WTC11 (cell line): ENCODE data around the gene SMURF1.

ENCODE experiments used
- ATF6 ChIP-seq: sonication (generic); formaldehyde crosslinking; IDR thresholded peaks from 2 replicates; pipeline ENCODE4 v1.8.1; 2023; ENCODE audit warnings: mild to moderate bottlenecking, missing genetic modification reagents
- CTCF ChIP-seq: fragments of 200-600 bp; IDR thresholded peaks from 2 replicates; pipeline ENCODE4 v1.8.0; 2022; ENCODE audit warnings: antibody characterized with exemption
- E2F1 ChIP-seq: sonication (generic); formaldehyde crosslinking; IDR thresholded peaks from 2 replicates; pipeline ENCODE4 v1.8.0; 2022; ENCODE audit warnings: mild to moderate bottlenecking, missing genetic modification reagents
- E2F4 ChIP-seq: sonication (generic); formaldehyde crosslinking; IDR thresholded peaks from 2 replicates; pipeline ENCODE4 v1.8.1; 2022; ENCODE audit warnings: low read depth, mild to moderate bottlenecking, moderate library complexity, missing genetic modification reagents, borderline replicate concordance
- ETV6 ChIP-seq: sonication (generic); formaldehyde crosslinking; IDR thresholded peaks from 2 replicates; pipeline ENCODE4 v1.8.1; 2022; ENCODE audit warnings: mild to moderate bottlenecking, missing genetic modification reagents
- IRF2 ChIP-seq: sonication (generic); formaldehyde crosslinking; IDR thresholded peaks from 2 replicates; pipeline ENCODE4 v1.8.0; 2022; ENCODE audit warnings: low read depth, missing genetic modification reagents, borderline replicate concordance
- JUN ChIP-seq: sonication (generic); formaldehyde crosslinking; IDR thresholded peaks from 2 replicates; pipeline ENCODE4 v1.8.0; 2023; ENCODE audit warnings: mild to moderate bottlenecking, missing genetic modification reagents
- MAX ChIP-seq: sonication (generic); formaldehyde crosslinking; IDR thresholded peaks from 2 replicates; pipeline ENCODE4 v1.8.0; 2022; ENCODE audit warnings: mild to moderate bottlenecking, missing genetic modification reagents
- NFATC4 ChIP-seq: fragments of 250-450 bp; sonication (Bioruptor Pico); IDR thresholded peaks from 2 replicates; pipeline ENCODE4 v1.9.0; 2021; ENCODE audit warnings: mild to moderate bottlenecking
- SP1 ChIP-seq: sonication (generic); formaldehyde crosslinking; conservative IDR thresholded peaks from 2 replicates; pipeline ENCODE4 v1.8.1; 2022; ENCODE audit warnings: missing genetic modification reagents
- TCF7 ChIP-seq: sonication (generic); formaldehyde crosslinking; IDR thresholded peaks from 2 replicates; pipeline ENCODE4 v1.8.0; 2022; ENCODE audit warnings: mild to moderate bottlenecking, low read depth, missing genetic modification reagents, moderate library complexity
- TP53 ChIP-seq: sonication (generic); formaldehyde crosslinking; IDR thresholded peaks from 2 replicates; pipeline ENCODE4 v1.8.1; 2023; ENCODE audit warnings: mild to moderate bottlenecking, missing genetic modification reagents
- USF1 ChIP-seq: sonication (generic); formaldehyde crosslinking; IDR thresholded peaks from 2 replicates; pipeline ENCODE4 v1.8.0; 2022; ENCODE audit warnings: mild to moderate bottlenecking, missing genetic modification reagents
- ZBTB43 ChIP-seq: sonication (generic); formaldehyde crosslinking; IDR thresholded peaks from 2 replicates; pipeline ENCODE4 v1.8.1; 2023; ENCODE audit warnings: mild to moderate bottlenecking, missing genetic modification reagents

GRCh38 chr7:98998821-98999725 lies 144.8 kb downstream of the SMURF1 start:
- TF ChIP-seq ZBTB43 (CRISPR knock-in tag) (no peak), E2F1 (CRISPR knock-in tag) (no peak), CTCF (no peak), E2F4 (CRISPR knock-in tag) (no peak), ETV6 (CRISPR knock-in tag) (no peak), ATF6 (no peak), SP1 (no peak), JUN (CRISPR knock-in tag) (no peak), USF1 (CRISPR knock-in tag) (no peak), NFATC4 (CRISPR knock-in tag) (no peak), TCF7 (CRISPR knock-in tag) (no peak), IRF2 (CRISPR knock-in tag) (no peak), TP53 (no peak), MAX (CRISPR knock-in tag) (no peak)
